Right lobe of liver (tissue), 4 donors: Measurements from ENCODE around the gene PRM2.

Experiments
- POLR2A ChIP-seq: fragments of 450-650 bp; IDR thresholded peaks from one replicate; pipeline ENCODE4 v1.6.1; 2017; ENCODE audit warnings: antibody characterized with exemption, mild to moderate bottlenecking
- TF ChIP-seq, protein P1 (sequence below), 4 donors: fragments of 200-600 bp in 3 of 4; fragments of 450-650 bp in 1 of 4; IDR thresholded peaks; one replicate each; pipeline versions ENCODE4 v1.5.1 to v1.8.0; 2016 to 2022; ENCODE audit warnings: antibody characterized with exemption in 4 of 4, mild to moderate bottlenecking in 2 of 4
- donor health status: DM: no; HTN: no; CAD: no.
- donor health status: DM: no; HTN: no; CAD: no.
- donor health status: DM: no; HTN: yes; CAD: no.

DNA sequence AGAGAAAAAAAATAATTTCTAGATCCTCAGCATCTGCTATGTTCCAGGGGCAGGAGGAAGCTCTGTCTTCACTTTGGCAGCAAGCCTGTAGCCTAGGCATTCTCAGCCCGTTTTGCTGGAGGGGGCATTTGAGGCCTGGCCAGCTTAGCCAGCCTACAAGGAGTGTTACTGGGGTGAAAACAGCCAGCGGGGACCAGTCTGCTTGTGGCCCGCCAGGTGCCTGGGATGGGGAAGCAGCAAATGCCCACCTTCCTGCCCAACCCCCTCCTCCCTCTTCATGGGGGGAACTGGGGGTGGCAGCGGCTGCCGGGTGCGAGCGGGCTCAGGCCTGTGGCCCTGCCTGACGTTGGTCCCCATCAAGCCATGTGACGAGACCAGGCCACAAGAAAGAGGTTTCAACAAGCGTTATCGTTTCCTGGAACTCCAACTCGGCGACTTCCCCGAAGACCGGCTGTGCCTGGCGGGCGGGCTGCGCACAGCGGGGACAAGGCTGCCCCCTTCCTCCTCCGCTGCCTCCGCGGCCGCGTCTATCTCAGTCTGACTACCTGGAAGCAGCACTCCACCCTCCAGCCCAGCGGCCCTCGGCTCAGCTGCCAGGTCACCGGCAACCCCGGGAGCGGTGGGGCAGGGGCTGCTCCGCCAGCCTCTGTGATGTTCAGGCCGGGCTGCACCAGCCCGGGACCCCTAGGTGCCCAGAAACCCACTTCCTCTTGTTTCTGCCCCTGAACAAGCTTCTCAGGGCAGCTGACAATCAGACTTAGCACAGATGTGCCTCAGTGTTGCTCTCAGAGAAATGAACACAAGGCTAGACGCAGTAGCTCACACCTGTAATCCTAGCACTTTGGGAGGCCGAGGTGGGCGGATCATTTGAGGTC, 43.2 kb downstream of the PRM2 start:
- TF ChIP-seq, protein P1, sequence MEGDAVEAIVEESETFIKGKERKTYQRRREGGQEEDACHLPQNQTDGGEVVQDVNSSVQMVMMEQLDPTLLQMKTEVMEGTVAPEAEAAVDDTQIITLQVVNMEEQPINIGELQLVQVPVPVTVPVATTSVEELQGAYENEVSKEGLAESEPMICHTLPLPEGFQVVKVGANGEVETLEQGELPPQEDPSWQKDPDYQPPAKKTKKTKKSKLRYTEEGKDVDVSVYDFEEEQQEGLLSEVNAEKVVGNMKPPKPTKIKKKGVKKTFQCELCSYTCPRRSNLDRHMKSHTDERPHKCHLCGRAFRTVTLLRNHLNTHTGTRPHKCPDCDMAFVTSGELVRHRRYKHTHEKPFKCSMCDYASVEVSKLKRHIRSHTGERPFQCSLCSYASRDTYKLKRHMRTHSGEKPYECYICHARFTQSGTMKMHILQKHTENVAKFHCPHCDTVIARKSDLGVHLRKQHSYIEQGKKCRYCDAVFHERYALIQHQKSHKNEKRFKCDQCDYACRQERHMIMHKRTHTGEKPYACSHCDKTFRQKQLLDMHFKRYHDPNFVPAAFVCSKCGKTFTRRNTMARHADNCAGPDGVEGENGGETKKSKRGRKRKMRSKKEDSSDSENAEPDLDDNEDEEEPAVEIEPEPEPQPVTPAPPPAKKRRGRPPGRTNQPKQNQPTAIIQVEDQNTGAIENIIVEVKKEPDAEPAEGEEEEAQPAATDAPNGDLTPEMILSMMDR (IDR thresholded peaks at IDR 0.05) = no peak
- no peak for TF ChIP-seq POLR2A
